22Rv1 (cell line): ENCODE results near the gene SIGLECL1.

ENCODE experiments used
- ZFX ChIP-seq: fragments of 450-650 bp; IDR thresholded peaks from 2 replicates; pipeline ENCODE4 v1.6.1; 2017; ENCODE audit warnings: antibody characterized with exemption, borderline replicate concordance
- TF ChIP-seq, protein P1 (sequence below): fragments of 450-650 bp; IDR thresholded peaks from 2 replicates; pipeline ENCODE4 v1.5.1; 2017; ENCODE audit warnings: mild to moderate bottlenecking

GRCh38 chr19:51294977-51295375 lies 44.1 kb downstream of the SIGLECL1 start:
- TF ChIP-seq, protein P1, sequence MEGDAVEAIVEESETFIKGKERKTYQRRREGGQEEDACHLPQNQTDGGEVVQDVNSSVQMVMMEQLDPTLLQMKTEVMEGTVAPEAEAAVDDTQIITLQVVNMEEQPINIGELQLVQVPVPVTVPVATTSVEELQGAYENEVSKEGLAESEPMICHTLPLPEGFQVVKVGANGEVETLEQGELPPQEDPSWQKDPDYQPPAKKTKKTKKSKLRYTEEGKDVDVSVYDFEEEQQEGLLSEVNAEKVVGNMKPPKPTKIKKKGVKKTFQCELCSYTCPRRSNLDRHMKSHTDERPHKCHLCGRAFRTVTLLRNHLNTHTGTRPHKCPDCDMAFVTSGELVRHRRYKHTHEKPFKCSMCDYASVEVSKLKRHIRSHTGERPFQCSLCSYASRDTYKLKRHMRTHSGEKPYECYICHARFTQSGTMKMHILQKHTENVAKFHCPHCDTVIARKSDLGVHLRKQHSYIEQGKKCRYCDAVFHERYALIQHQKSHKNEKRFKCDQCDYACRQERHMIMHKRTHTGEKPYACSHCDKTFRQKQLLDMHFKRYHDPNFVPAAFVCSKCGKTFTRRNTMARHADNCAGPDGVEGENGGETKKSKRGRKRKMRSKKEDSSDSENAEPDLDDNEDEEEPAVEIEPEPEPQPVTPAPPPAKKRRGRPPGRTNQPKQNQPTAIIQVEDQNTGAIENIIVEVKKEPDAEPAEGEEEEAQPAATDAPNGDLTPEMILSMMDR, result no peak
- TF ChIP-seq ZFX, result no peak
